ENCODE measurements around the gene TBC1D22B. TPM values are rescaled to one million over a fixed set of nuclear protein-coding genes. Genes with fewer than 3 reads are reported as not detected.
A peak's percentile ranks its signal among the peaks of the same experiment; 100 is the strongest.

Gene TBC1D22B
- total RNA-seq, 1 experiment from 2014 or later: 6.6 TPM

DNA sequence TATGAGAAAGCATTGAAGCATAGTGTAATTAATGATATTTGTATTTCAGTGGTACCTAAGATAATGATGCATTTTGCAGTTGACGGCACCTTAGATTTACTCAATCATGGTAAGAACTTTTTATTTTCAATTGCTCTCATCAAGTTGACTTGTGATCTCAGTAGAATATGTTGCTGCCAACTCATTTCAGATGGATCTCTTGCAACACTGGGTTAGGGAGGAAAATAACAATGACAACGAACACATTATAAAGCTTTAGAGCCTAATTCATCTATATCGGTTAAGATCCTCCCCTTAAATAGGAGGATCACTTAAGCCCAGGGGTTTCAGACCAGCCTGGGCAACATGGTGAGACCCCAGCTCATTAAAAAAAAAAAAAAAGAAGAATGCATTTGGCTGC, 18.0 kb upstream of the TBC1D22B start:
- DNase-seq (ENCODE audit: low read depth): peak; percentile 19

DNA sequence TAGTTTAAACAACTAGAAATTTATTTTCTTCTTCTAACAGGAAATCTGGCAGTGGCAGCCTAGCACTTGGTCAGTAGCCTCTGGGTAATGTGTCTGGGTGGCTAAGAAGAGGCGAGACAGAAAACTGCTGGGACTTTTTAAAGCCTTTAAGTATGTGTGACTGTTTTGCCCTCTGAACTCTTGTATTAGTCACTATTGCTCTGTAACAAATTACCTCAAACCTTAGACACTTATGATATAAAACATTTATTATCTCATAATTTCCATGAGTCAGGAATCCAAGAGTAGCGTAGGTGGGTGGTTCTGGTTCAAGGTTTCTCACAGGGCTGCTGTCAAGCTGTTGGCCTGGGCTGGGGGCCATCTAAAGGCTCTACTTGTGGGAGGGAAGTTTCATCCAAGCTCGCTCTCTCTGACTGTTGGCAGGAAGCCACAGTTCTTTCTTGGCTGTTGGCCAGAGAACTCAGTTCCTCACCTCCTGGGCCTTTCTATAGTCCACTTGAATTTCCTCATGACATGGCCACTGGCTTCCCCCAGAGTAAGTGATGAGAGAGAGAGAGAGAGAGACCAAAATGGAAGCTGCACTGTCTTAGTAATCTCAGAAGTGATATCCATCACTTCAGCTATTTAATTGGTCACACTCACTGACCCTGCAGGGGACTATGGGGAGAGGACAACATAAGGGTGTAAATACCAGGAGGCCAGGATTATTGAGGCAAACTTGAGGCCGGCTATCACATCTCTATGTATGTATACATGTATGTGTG, 17.4 kb upstream of the TBC1D22B start:
- DNase-seq (ENCODE audit: low read depth): peak; percentile 89

DNA sequence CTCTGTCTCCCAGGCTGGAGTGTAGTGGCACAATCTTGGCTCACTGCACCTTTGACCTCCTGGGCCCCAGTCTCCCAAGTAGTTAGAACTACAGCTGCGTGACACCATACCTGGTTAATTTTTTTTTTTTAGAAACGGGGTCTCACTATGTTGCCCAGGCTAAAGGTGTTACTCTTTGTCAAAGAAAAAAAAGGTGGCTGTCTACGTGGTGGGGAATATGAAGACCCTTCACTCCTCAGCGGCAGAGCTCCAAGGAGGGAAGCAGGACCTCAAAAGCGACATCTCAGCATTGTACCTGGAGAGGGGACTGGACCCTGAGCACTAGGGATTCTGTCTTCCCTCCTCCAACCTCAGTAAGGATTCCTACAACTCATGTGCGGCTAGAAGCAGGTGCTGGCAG, 16.4 kb upstream of the TBC1D22B start:
- DNase-seq (ENCODE audit: low read depth): no peak

DNA sequence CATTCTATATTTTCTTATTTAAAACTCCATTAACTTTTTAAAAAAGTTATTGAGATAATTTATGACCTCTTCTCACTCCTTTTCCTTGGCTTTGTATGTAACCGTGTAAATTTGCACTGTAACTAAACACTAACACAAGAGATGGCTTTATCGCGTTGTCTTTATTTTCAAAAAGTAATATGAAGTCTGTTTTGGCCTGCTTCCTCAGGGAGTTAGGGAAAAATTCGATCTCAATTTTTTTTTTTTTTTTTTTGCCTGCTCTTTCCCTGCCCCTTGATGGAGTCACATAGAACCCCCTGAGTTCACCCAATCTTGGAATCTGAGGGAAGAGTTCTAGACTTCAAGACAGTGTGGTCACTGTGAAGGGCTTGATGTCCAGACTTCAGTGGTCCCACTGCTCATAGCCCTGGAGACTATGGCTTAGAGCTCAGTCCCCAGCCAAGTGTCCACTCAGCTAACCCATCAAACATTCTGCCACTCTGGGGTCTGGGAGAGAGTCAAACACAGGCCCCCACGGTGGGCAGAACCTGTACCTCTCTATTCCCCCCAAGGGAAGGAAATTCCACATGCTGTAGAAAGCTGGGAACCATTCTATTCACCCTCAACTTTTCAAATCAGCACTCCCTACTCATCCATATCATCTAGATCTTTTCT, 15.7 kb upstream of the TBC1D22B start:
- no peak for DNase-seq (ENCODE audit: low read depth)

DNA sequence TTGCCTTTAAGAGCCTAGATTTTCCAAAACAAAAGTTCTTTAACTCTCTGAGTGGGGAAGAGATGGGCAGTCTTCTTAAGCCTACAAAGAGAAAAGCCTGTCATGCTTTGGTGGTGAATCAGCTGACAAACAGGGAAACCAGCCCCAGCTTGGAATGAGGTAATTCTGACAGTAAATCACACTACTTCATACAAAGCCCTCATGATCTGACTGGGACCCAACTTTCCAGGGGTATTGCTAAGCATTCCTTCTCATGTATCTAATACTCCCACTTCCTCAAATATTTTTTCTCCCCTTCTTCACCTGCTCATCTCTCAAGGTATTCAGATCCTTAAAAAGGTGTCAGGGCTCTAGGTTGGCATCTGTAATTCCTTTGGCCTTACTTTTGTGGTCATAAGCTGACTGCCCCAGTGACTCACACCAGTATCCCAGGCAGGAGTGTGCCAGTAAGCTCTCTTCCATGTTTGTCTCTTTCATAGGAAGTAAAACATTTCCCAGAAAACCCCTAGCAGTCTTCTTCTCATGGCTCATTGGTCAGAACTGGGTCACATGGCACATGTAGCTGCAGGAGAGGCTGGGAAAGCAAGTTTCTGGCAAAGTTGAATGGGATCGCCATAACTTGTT, 15.0 kb upstream of the TBC1D22B start:
- DNase-seq (ENCODE audit: low read depth): peak; percentile 97

DNA sequence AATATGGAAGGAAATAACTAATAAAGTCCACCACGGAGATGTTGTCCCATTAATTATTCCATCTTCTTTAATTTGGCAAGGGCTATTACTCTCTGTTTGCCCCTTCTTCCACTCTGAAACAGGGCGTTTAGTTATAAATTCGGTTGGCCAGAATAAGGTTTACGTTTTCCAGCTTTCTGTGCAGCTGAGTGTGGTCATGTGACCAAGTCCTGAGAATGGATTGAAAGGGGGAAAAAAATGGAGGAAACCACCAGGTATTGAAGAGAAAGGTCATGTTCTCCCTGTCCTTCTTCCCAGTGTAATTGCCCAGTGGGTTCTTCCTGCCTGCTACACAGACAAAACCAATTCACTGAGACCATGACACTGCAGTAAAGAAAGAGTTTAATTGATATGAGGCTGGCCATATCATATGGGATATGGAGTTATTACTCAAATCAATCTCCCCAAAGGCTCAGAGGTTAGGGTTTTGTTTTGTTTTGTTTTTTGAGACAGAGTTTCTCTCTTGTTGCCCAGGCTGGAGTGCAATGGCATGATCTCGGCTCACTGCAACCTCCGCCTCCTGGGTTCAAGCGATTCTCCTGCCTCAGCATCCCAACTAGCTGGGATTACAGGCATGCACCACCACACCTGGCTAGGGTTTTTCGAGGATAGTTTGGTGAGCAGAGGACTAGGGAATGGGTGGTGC, 14.3 kb upstream of the TBC1D22B start:
- no peak for DNase-seq (ENCODE audit: low read depth)

DNA sequence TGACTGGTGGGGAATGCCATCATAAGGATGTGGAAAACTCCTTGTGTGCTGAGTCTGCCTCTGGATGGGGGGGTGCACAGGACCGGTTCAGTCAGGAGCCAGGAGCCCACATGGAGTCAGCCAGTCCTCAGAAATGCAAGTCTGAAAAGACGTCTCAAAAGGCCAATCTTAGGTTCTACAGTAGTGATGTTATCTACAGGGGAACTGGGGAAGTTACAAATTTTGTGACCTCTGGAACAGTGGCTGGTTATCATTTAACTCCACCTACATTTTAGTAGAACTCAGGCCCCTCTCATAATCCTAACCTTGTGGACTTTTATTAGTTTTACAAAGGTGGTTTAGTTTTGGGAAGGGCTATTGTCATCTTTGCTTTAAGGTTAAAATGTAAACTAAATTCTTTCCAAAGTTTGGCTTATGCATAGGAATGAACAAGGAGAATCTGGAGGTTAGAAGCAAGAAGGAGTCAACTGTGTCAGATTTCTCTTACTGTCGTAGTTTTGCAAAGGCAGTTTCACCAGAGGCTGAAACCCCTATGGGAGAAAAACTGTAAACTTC, 13.7 kb upstream of the TBC1D22B start:
- DNase-seq (ENCODE audit: low read depth): no peak

DNA sequence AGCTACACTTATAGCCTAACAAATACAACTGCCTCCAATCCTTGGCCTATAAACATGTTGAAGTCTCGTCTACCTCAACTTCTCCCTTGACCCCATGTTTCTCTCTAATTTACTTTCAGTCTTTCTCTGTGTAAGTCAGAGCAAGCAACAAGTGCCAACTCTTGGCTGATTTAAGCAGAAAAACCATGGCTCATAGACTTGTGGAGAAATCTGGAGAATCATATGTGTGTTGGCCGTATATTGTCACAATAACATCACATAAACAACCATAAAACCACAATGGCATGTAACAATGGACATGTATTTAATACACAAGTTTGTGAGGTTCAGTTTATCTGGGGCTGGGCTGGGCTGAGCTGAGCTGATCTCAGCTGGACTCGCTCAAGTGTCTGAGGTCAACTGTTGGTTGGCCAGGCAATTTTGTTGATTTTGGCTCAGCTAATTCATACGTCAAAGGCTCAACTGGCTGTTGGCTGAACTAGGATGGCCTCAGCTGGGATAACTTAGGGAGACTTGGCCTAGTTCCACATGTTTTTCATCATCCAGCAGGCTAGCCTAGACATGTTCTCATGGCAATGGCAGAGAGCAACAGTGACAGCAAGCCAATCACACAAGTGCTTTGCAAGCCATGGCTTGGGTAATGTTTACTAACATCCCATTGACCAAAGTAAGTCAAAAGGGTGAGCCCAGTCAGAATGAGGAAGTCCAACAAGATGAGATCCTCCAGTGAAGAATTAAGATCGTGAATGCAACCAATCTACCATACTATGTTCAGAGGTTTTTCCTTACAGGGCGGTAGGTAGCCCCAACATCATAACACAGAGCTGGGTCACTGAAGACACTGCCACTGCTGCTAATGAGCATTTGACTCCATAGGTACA, 12.9 kb upstream of the TBC1D22B start:
- DNase-seq (ENCODE audit: low read depth): peak; percentile 100

DNA sequence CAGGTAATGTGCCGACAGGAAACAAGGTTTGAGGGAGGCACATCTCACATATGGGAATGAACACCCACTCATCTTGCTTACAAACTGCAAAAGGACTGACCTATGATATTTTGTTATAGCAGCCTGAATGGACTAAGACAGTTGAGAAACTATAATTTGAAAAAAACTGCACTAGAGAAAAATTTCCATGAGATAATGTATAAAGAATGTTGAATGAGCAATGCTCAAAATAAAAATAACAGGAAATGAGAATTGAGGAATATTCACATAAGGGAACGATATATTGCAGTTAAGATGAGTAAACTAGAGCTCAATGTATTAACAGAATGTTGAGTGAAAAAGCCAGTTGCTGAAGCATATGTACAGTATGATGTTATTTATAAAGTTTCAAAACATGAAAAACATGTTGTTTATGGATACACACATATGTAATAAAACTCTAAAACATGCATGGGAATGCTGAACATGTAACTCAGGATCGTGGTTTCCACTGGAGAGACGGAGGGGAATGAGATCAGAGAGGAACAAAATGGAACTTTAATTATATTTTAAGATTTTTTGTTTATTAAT, 6.3 kb upstream of the TBC1D22B start:
- peak; percentile 44 for DNase-seq (ENCODE audit: low read depth)

DNA sequence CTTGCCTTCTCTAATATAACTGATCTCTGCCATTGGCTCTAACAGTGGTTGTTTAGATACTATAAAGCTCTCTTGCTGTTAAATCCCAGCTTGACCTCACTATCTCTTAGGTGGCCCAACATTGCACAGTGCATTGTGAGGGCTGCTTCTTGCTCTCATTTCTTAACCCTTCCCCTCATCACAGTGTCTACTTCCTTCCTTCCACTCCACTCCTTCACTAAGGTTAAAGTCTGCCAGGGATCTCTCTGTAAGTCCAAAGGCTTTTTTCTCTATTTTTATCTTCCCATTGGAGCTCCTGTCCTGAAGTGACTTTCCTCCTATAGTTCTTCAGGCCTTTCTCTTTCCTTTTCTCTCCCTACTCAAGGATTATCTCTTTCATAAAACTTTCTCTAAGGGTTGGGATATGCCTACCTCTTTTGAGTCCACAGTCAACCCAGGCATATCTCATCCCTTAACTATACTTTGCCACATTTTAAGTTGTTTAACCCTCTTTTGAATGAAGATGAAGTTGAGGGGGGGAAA, 4.0 kb upstream of the TBC1D22B start:
- no peak for DNase-seq (ENCODE audit: low read depth)

DNA sequence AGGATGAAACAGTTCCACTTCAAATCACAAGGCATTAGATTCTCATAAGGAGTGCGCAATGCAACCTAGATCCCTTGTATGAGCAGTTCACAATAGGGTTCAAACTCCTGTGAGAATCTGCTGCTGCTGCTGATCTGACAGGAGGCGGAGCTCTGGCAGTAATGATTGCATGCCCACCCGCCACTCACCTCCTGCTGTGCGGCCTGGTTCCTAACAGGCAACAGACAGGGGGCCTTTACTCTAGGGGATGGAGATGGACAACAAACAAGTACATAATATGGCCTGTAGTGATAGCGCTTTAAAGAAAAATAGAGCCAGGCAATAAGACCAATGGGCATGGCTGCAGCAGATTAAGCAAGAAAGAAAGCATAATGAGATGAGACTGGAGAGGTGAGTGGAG, 2.7 kb upstream of the TBC1D22B start:
- DNase-seq (ENCODE audit: low read depth): no peak

DNA sequence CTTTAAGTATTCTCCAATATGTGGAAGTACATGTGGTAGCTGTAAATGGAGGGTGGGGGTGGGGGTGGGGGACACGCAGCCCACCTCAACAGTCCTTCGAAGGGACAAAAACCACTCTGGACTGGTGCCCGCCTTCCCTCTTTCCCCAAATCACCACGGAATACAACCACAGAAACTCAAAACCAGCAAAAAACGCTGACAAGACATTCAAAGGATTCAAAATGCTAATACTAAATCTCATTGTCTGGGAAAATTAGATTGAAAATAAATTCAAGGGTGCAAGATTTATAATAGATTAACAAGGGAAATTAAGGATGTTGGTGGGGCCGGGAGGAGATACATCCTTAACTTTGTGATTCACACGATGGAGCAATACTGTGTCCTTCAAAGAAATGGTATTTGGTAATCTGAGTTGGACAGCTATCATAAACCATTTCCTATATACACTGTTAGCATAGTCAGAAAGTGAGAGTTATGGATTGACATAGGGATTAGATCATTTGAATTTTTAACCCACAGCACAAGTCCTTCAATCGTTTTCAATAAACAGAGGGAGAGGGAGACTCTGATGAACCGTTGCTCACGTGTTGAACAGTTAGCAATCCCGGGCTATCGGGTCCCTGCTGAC, 766 bp upstream of the TBC1D22B start:
- no peak for DNase-seq (ENCODE audit: low read depth)

DNA sequence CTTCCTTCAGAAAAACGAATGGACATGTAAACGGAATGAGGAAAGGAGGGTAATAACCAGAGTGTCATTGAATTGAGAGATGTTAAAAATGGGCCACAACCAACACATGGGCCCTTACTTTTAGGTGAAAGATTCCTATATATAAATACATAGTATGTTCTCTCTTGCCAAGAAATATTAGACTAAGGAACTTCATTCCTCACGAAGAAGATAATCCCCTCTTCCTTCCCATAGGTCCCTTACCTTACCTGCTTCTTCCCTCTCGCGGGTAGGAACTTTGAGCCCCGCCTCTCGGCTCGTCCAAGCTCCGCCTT, 295 bp upstream of the TBC1D22B start:
- no peak for DNase-seq (ENCODE audit: low read depth)

DNA sequence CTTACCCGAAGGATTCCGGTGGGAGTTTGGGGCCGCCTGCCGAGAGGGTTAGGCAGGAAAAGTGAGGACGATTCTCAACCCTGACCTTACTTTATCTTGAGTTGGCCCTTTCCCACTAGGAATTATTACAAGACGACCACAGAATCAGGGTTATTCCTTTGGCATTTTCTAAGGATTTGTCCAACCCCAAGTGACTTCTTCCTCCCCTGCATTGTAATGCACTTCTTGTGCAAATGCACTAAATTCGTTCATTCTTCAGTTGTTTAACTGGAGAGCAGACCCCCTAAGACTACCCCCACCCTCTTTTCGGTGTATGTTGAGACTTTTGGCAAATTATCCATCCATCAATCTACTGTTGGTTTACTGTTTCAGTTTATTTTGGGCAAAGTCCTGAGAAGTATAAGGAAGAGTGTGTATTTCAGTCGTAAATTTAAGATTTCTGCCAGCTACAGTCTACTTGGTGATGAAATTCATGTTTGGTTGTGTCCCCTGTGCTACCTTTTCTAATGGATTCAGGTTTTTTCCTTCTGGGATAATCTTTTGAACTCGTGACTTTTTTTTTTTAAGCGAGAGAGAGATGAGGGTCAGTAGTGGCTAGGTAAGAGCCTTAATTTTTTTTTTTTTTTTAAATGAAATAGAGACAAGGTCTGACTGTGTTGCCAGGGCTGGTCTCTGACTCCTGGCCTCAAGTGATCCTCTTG, 983 bp downstream of the TBC1D22B start:
- no peak for DNase-seq (ENCODE audit: low read depth)

DNA sequence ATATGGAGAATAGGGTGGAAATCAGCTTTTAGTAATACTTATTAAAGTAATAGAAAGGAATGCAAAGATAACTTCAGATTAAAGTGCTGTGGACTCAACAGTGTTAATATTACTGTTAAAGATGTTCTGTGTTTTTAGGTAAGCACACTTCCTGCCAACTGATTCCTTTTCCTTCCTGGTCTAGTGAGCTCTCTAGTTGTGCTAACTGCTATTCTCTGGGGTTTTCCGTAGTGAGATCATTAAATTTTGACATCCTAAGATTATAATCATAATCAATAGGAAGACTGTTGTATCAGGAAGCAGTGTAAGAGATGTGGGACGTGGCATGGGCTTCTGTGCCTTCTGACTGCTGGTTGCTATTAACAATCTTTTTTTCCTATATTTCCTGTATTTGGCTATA, 1.6 kb downstream of the TBC1D22B start:
- DNase-seq (ENCODE audit: low read depth): no peak

DNA sequence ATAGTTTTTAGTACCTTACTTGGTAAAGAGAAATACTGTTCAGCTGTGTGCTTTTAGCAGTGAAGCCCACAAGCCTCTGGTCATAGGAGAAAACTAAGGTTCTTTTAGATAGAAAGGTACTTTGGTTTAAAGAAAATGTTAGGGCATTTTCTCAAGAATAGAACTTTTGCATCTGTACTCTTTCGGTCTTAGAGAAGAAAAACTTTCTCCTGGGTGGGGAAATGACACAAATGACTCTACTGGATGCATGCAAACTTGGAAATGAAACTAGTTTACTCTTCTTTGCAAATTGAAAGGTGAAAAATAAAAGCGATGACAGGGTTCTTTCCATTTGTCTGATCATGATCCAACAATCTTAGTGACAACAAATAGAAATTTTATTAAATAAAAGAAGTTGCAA, 2.5 kb downstream of the TBC1D22B start:
- no peak for DNase-seq (ENCODE audit: low read depth)

DNA sequence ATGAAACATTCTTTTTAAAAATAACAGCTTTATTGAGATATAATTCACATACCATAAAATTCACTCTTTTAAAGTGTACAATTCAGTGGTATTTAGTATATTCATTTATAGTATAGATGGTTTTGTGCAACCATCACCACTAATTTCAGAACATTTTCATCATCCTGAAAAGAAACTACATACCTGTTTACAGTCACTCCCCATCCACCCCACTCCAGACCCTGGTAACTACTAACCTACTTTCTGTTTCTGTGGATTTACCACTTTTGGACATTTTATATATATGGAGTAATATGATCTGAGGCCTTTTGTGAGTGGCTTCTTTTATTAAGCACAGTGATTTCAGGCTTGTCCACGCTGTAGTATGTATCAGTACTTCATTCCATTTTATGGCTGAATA, 2.9 kb downstream of the TBC1D22B start:
- DNase-seq (ENCODE audit: low read depth): no peak

DNA sequence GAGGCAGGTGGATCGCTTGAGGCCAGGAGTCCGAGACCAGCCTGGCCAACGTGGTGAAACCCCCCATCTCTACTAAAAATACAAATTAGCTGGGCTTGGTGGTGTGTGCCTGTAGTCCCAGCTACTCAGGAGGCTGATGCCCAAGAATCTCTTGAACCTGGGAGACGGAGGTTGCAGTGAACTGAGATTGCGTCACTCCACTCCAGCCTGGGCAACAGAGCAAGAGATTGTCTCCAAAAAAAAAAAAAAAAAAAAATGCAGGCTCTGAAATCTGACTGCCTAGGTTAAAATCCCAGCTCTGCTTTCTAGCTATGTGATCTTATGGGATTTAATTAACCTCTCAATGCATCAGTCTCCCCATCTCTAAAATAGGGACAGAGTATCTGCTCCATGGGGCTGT, 3.6 kb downstream of the TBC1D22B start:
- no peak for DNase-seq (ENCODE audit: low read depth)

DNA sequence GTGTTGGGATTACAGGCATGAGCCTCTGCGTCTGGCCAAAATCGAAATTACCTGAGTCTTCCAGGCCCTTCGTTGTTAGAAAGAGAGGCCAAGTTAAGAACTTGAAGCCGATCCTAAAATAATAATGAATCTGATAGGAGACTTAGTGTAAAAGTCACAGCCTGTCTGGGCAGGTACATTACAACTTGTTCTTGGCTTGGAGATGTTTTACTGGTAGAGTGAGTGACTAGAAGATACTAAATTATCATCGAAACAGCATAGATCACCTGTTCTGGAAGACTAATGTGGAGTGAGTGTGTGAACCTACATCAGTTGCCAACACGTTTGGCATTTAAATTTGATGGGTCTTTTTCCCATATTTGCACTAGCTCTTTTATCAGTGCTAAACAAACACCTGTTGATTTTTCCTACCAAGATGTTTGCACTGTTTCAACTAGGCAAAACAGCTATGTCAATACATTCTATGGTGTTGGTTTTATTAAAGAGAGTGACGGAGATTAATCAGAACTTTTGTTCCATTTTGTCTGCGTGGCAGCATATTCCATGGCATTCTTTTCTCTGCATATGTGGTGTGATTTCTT, 5.0 kb downstream of the TBC1D22B start:
- no peak for DNase-seq (ENCODE audit: low read depth)

All from LHCN-M2 (cell line).